ENCODE results near the gene NCMAP.
"Not testable (repeated sequence)": the region's sequence is repeated elsewhere in the genome, so short reads cannot be mapped to it uniquely, and the experiment has no call there.

NCMAP gene

GRCh38 chr1:24555591-24556413, at the start of gene NCMAP:
Gene NCMAP, plus strand, starts transcription at chr1:24556087. Its CDS starts 39,344 bp downstream, at chr1:24595431.
- no peak for TF ChIP-seq CTCF (IDR thresholded peaks at IDR 0.05; ENCODE audit: extremely low read depth, insufficient read depth, missing control alignments)
- peak; percentile 36 for DNase-seq (ENCODE audit: low spot score)
- in situ Hi-C loops (cut with MboI; ENCODE audit: low pct_unique_long_range_greater_than_20kb, low sequenced_read_pairs, unreplicated experiment) = no loop called here

GRCh38 chr1:24506691-24507381, 49.1 kb upstream of the NCMAP start:
- no peak for DNase-seq (ENCODE audit: low spot score)
- TF ChIP-seq CTCF (IDR thresholded peaks at IDR 0.05; ENCODE audit: extremely low read depth, insufficient read depth, missing control alignments) = no peak
- in situ Hi-C loops (cut with MboI; ENCODE audit: low pct_unique_long_range_greater_than_20kb, low sequenced_read_pairs, unreplicated experiment) = no loop called here

GRCh38 chr1:24507405-24507804, 48.5 kb upstream of the NCMAP start:
- in situ Hi-C loops (cut with MboI; ENCODE audit: low pct_unique_long_range_greater_than_20kb, low sequenced_read_pairs, unreplicated experiment) = no loop called here

GRCh38 chr1:24508911-24509310, 47.0 kb upstream of the NCMAP start:
- in situ Hi-C loops (cut with MboI; ENCODE audit: low pct_unique_long_range_greater_than_20kb, low sequenced_read_pairs, unreplicated experiment) = no loop called here
- TF ChIP-seq CTCF (IDR thresholded peaks at IDR 0.05; ENCODE audit: extremely low read depth, insufficient read depth, missing control alignments) = no peak
- no peak for DNase-seq (ENCODE audit: low spot score)

More at GRCh38 chr1:24507405-24507804, 48.5 kb upstream of the NCMAP start:
- DNase-seq (ENCODE audit: low spot score) = no peak
- no peak for TF ChIP-seq CTCF (IDR thresholded peaks at IDR 0.05; ENCODE audit: extremely low read depth, insufficient read depth, missing control alignments)

- no peak for TF ChIP-seq CTCF (IDR thresholded peaks at IDR 0.05; ENCODE audit: extremely low read depth, insufficient read depth, missing control alignments)
- no peak for DNase-seq (ENCODE audit: low spot score)
- in situ Hi-C loops (cut with MboI; ENCODE audit: low pct_unique_long_range_greater_than_20kb, low sequenced_read_pairs, unreplicated experiment) = no loop called here
Observed at GRCh38 chr1:24513706-24514105, 42.2 kb upstream of the NCMAP start.

- no peak for DNase-seq (ENCODE audit: low spot score)
- TF ChIP-seq CTCF (IDR thresholded peaks at IDR 0.05; ENCODE audit: extremely low read depth, insufficient read depth, missing control alignments) = no peak
- in situ Hi-C loops (cut with MboI; ENCODE audit: low pct_unique_long_range_greater_than_20kb, low sequenced_read_pairs, unreplicated experiment) = no loop called here
Observed at GRCh38 chr1:24514946-24515345, 40.9 kb upstream of the NCMAP start.

- DNase-seq (ENCODE audit: low spot score); in situ Hi-C loops (cut with MboI; ENCODE audit: low pct_unique_long_range_greater_than_20kb, low sequenced_read_pairs, unreplicated experiment): not testable (repeated sequence)
Observed at GRCh38 chr1:24515671-24516209, 40.1 kb upstream of the NCMAP start.
